Activated naive CD8-positive, alpha-beta T cell (primary cell): ENCODE data around the gene PLEKHM3.

Experiments
- H3K27ac Mint-ChIP-seq: one replicate; pipeline ENCODE4 v1.8.0; 2021; ENCODE audit warnings: mixed read lengths
- H3K27me3 Mint-ChIP-seq: one replicate; pipeline ENCODE4 v1.8.0; 2021; ENCODE audit warnings: mixed read lengths
- H3K36me3 Mint-ChIP-seq: one replicate; pipeline ENCODE4 v1.8.0; 2021; ENCODE audit warnings: mixed read lengths
- H3K4me1 Mint-ChIP-seq: one replicate; pipeline ENCODE4 v1.8.0; 2021; ENCODE audit warnings: low read depth, mixed read lengths
- H3K4me3 Mint-ChIP-seq: one replicate; pipeline ENCODE4 v1.8.0; 2021; ENCODE audit warnings: mild to moderate bottlenecking, mixed read lengths
- H3K9me3 Mint-ChIP-seq: one replicate; pipeline ENCODE4 v1.8.0; 2021; ENCODE audit warnings: low read depth, mixed read lengths

The PLEKHM3 gene

GRCh38 chr2:207778298-207778882 lies 246.9 kb downstream of the PLEKHM3 start:
- Mint-ChIP-seq H3K27me3 (no peaks in the 10 kb centered on the region), H3K9me3 (no peaks in the 10 kb centered on the region), H3K4me1 (no peaks in the 10 kb centered on the region), H3K4me3 (no peak overlapping the region), H3K36me3 (no peaks in the 10 kb centered on the region), H3K27ac (no peak overlapping the region)

- H3K27me3 Mint-ChIP-seq: no peaks in the 10 kb centered on the region
- no peaks in the 10 kb centered on the region for H3K36me3 Mint-ChIP-seq
- H3K4me3 Mint-ChIP-seq: no peak overlapping the region
- no peak overlapping the region for H3K27ac Mint-ChIP-seq
- no peaks in the 10 kb centered on the region for H3K9me3 Mint-ChIP-seq
- H3K4me1 Mint-ChIP-seq: no peaks in the 10 kb centered on the region
Observed at GRCh38 chr2:207777124-207777523, 248.2 kb downstream of the PLEKHM3 start.

DNA sequence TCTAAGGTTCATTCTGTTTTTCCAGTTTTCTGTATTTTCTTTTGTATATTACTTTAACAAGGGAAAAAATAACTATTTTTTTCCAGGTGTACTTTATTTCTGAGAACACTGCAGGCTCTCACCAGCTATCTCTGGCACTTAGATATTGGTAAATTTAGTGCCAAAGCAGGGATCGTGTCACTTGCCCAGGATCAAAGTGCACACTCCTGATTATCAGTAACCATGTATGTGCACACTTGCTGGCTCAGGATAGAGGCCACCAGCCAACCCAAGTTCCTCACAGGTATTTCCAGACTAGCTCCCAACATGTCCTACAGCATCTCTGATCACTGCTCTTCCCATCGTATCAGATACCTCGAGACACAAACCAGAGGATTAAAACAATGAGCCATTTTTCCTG lies 249.9 kb downstream of the PLEKHM3 start:
- peaks cover 7% of the 10 kb centered on the region for H3K4me1 Mint-ChIP-seq
- no peak overlapping the region for H3K27ac Mint-ChIP-seq
- H3K36me3 Mint-ChIP-seq: no peaks in the 10 kb centered on the region
- no peaks in the 10 kb centered on the region for H3K9me3 Mint-ChIP-seq
- no peak overlapping the region for H3K4me3 Mint-ChIP-seq
- H3K27me3 Mint-ChIP-seq: no peaks in the 10 kb centered on the region

DNA sequence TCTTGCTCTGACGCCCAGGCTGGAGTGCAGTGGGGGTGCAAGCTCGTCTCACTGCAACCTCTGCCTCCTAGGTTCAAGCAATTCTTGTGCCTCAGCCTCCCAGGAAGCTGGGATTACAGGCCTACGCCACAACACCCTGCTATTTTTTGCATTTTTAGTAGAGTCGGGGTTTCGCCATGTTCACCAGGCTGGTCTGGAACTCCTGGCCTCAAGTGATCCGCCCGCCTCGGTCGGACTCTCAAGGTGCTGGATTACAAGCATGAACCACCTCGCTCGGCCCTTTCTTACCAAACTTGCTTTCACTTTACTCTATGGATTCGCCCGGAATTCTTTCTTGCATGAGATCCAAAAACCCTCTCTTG lies 252.5 kb downstream of the PLEKHM3 start:
- Mint-ChIP-seq H3K27ac (no peak overlapping the region), H3K27me3 (no peaks in the 10 kb centered on the region), H3K36me3 (no peaks in the 10 kb centered on the region), H3K4me3 (no peak overlapping the region), H3K9me3 (no peaks in the 10 kb centered on the region), H3K4me1 (peaks cover 20% of the 10 kb centered on the region)

DNA sequence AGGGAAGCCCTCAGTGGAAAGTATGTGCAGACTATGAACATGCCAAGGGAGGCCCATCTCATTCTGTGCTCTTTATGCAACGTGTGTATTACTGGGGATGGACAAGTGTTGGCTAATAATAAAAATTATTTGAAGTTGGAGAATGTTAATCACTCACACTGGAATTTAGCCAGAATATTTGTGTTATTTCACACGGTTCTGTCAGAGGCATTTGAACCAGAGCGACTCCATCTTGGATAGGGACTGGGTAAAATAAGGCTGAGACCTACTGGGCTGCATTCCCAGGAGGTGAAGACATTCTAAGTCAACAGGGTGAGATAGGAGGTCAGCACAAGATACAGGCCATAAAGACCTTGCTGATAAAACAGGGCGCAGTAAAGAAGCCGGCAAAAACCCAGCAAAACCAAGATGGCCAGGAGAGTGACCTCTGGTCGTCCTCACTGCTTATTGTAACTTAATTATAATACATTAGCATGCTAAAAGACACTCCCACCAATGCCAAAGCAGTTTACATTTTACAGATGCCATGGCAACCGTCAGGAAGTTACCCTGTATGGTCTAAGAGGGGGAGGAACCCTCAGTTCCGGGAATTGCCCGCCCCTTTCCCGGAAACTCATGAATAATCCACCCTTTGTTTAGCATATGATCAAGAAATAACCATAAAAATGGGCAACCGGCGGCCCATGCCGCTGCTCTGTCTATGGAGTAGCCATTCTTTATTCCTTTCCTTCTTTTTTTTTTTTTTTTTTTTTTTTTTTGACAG lies 253.1 kb downstream of the PLEKHM3 start:
- Mint-ChIP-seq H3K27me3 (peaks cover 5% of the 10 kb centered on the region), H3K27ac (no peak overlapping the region), H3K36me3 (no peaks in the 10 kb centered on the region), H3K4me3 (peak overlapping the region; percentile 17), H3K4me1 (peaks cover 24% of the 10 kb centered on the region), H3K9me3 (no peaks in the 10 kb centered on the region)

DNA sequence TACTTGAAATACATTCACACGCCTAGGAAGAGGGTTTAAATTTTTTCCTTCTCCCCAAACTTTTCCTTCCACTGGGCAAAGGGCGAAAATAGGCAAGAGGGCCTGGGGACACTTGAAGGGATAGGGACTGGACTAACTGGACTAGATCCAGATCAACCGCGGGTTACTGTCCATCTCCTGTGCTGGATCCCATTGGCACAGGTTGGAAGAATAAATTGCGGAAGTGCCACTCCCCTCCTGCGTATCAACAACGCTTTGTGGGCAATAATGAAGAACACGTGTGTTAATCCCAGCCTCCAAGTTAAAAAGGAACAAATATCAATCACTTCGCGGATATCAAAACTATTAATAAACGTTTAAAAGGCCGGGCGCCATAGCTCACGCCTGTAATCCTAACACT lies 253.9 kb downstream of the PLEKHM3 start:
- no peak overlapping the region for H3K4me3 Mint-ChIP-seq
- H3K9me3 Mint-ChIP-seq: no peaks in the 10 kb centered on the region
- H3K36me3 Mint-ChIP-seq: no peaks in the 10 kb centered on the region
- peaks cover 28% of the 10 kb centered on the region for H3K4me1 Mint-ChIP-seq
- H3K27ac Mint-ChIP-seq: no peak overlapping the region
- H3K27me3 Mint-ChIP-seq: peaks cover 8% of the 10 kb centered on the region
